ENCODE measurements around the gene CCDC83.

DNA sequence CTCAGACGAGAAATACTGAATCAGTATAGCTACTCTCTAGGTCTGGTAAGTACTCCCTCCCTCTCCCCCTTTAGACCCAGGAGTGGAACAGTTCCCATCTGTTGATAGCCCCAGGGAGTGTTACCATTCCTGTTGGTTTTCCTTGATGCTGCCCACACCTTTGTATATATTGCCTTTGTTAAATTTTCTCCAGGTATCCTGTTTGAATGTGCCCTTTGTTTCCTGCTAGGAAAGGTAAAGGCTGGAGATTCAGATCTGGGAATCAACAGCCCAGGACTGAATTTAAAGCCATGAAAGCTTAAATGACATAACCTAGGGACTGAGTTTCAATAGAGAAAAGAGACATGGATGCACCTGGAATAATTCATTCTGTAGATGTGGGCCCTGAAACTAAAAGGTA is 68.3 kb downstream of the CCDC83 start:
- TF ChIP-seq, protein P1, sequence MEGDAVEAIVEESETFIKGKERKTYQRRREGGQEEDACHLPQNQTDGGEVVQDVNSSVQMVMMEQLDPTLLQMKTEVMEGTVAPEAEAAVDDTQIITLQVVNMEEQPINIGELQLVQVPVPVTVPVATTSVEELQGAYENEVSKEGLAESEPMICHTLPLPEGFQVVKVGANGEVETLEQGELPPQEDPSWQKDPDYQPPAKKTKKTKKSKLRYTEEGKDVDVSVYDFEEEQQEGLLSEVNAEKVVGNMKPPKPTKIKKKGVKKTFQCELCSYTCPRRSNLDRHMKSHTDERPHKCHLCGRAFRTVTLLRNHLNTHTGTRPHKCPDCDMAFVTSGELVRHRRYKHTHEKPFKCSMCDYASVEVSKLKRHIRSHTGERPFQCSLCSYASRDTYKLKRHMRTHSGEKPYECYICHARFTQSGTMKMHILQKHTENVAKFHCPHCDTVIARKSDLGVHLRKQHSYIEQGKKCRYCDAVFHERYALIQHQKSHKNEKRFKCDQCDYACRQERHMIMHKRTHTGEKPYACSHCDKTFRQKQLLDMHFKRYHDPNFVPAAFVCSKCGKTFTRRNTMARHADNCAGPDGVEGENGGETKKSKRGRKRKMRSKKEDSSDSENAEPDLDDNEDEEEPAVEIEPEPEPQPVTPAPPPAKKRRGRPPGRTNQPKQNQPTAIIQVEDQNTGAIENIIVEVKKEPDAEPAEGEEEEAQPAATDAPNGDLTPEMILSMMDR (IDR thresholded peaks at IDR 0.05; ENCODE audit: insufficient read depth, low read depth, low read length): no peak
- no peak for TF ChIP-seq EZH2 (IDR thresholded peaks at IDR 0.05; ENCODE audit: insufficient read depth, low read length)
